ENCODE measurements around the gene DOCK8. TPM values are rescaled to one million over a fixed set of nuclear protein-coding genes. Genes with fewer than 3 reads are reported as not detected.

Gene DOCK8
- total and polyA plus RNA-seq, 10 of the 15 experiments (the other 5 are each of a cell fraction or from before 2014, with no cell fraction given): 35.4 to 100 (median 44.7) TPM

DNA sequence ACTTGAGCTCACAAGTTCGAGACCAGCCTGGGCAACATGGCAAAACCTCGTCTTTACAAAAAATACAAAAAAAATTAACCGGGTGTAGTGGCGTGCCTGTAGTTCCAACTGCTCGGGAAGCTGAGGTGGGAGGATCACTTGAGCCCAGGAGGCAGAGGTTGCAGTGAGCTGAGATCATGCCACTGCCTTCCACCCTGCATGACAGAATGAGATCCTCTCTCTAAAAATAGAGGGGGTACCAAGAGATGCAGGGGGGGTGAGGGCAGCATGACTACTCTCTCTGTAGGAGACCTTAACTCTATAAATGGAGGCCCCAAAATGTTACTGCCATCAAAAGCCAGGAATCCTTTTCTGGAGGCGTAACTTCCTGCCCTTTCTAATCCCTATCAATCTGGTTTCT lies 243.9 kb downstream of the DOCK8 start:
- H3K36me3 ChIP-seq (ENCODE audit: control insufficient read depth in 2 of 2, insufficient read depth in 2 of 2, low read length in 1 of 2): peaks cover 5 to 42% of the 10 kb centered on the region in 2 experiments
- no peaks in the 10 kb centered on the region for H4K20me1 ChIP-seq (ENCODE audit: control insufficient read depth, insufficient read depth)
- CTCF ChIA-PET: no interaction called here
- H3K4me1 ChIP-seq (ENCODE audit: control insufficient read depth, insufficient read depth, low read length): no peaks in the 10 kb centered on the region
- in situ Hi-C loops (cut with MboI) (no loop called here), intact Hi-C loops (cut with micrococcal nuclease; ENCODE audit: unreplicated experiment) (no loop called here)
- H3K9ac ChIP-seq (ENCODE audit: control insufficient read depth, insufficient read depth, low read length): no peak overlapping the region
- H3K27ac ChIP-seq (ENCODE audit: control insufficient read depth, insufficient read depth): no peak overlapping the region
- WGBS (ENCODE audit: insufficient coverage, insufficient replicate concordance, low lambda C conversion rate, missing lambda C conversion rate): 91% methylated on average over 6 of the region's 6 CpGs
- H3K79me2 ChIP-seq (ENCODE audit: control insufficient read depth, insufficient read depth, low read length): no peaks in the 10 kb centered on the region
- POLR2A ChIA-PET: no interaction called here
- no peak overlapping the region for H3K4me3 ChIP-seq
- RAD21 ChIA-PET (ENCODE audit: unreplicated experiment): no interaction called here
- ATAC-seq (no peak), FAIRE-seq (no peak), DNase-seq (ENCODE audit: low read depth, low spot score) (no peak)
- no peak overlapping the region for H3K4me2 ChIP-seq (ENCODE audit: control insufficient read depth, insufficient read depth)
- no peaks in the 10 kb centered on the region for H3K9me3 ChIP-seq (replicated peaks; ENCODE audit: control insufficient read depth, insufficient read depth, low read length)
- SMC1A ChIA-PET (ENCODE audit: uncharacterized antibody, unreplicated experiment): interaction anchor here (2.2 kb wide), 1 partner anchor 9 kb away, joined by 5 read pairs; no protein-coding TSS in a partner anchor
- H2AFZ ChIP-seq (ENCODE audit: control insufficient read depth, low read depth, low read length): no peak overlapping the region
- BruUV-seq (replicated peaks): no TSS peak
- TF ChIP-seq, protein P1, sequence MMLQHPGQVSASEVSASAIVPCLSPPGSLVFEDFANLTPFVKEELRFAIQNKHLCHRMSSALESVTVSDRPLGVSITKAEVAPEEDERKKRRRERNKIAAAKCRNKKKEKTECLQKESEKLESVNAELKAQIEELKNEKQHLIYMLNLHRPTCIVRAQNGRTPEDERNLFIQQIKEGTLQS (IDR thresholded peaks at IDR 0.05; ENCODE audit: borderline replicate concordance, extremely low read depth, low read depth, low read length): no peak
- TF ChIP-seq SREBF1 (IDR thresholded peaks at IDR 0.05; ENCODE audit: low read length) (no peak), SIX5 (IDR thresholded peaks at IDR 0.05; ENCODE audit: low read depth, low read length, severe bottlenecking) (no peak)
- TF ChIP-seq, protein P2, sequence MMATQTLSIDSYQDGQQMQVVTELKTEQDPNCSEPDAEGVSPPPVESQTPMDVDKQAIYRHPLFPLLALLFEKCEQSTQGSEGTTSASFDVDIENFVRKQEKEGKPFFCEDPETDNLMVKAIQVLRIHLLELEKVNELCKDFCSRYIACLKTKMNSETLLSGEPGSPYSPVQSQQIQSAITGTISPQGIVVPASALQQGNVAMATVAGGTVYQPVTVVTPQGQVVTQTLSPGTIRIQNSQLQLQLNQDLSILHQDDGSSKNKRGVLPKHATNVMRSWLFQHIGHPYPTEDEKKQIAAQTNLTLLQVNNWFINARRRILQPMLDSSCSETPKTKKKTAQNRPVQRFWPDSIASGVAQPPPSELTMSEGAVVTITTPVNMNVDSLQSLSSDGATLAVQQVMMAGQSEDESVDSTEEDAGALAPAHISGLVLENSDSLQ (IDR thresholded peaks at IDR 0.05): no peak
- H3K27me3 ChIP-seq (replicated peaks in 1 of 2; ENCODE audit: control insufficient read depth in 2 of 2, insufficient read depth in 2 of 2, low read length in 1 of 2): no peaks in the 10 kb centered on the region

Data from GM12878 (cell line).